NCI-H2107 treated with DMSO at 0.1 percent for 48 hours (cell line): ENCODE data around the gene SLC38A3.
"Not testable (repeated sequence)": the region's sequence is repeated elsewhere in the genome, so short reads cannot be mapped to it uniquely, and the experiment has no call there.

ENCODE experiments used
- DNase-seq: peaks from one replicate; lab custom pipeline; 2025; ENCODE audit not compliant: unreplicated experiment; lab: John Stamatoyannopoulos, UW

SLC38A3 gene

GRCh38 chr3:50210176-50210509 is 5.1 kb downstream of the SLC38A3 start:
- DNase-seq: no peak

DNA sequence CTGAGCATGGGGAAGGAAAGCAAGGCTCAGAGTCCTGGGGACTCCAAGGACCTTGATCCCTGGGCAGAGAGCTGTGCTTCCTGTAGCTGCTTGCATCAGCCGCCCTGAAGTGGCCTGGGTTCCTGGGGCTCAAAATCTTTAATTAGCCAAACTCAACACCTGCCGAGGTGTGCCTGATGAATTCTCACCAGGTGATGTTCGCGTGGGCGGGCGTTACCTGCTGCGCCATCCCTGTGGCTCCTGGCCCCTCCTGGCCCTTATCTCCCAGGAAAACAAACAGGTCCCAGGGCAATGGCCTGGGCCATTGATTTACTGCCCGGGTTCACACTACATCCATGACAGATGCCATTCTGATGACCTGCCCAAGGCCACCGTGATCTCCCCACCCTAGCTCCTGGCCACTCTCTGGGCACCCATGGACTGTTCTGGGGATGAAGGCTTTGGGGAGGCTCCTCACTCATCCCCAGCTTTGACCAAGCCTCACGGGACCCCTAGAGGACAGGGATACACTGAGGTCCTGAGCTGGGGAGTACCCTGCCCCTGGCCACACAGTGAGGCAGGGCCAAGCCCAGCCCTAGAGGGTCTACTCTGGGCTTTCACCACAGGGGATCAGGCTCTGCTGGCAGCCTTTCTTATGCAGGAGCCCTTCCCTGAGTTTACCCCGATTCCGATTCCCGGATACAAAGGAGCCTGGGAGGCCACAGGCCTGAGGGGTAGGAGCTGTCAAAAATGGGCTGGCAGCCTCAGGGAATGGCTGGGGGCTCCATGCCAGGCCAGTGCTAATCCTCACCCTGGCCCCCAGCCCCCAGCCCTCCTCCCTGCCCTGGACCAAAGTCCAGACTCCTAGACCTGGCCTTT is 5.7 kb downstream of the SLC38A3 start:
- peak; percentile 28 for DNase-seq

GRCh38 chr3:50211368-50211717 is 6.3 kb downstream of the SLC38A3 start:
- not testable (repeated sequence) for DNase-seq

DNA sequence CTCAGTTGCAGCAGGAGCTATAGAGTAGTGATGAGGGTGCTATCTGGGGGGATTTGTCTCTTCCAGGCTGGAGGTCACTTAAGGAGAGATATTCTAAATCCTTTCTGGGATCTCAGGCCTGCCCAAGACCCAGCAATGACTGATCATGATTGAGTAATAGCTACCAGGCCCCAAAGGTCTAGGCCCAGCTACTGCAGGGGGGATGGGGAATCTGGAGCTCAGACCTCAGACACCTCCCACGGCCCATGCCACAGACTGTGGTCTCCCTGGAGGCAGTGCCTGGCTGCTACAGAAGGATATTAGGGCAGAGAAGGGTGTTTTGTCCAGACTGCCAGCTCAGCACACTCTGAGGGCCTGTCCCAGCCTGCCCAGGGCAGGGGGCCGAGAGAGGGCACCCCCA is 6.9 kb downstream of the SLC38A3 start:
- DNase-seq: no peak

DNA sequence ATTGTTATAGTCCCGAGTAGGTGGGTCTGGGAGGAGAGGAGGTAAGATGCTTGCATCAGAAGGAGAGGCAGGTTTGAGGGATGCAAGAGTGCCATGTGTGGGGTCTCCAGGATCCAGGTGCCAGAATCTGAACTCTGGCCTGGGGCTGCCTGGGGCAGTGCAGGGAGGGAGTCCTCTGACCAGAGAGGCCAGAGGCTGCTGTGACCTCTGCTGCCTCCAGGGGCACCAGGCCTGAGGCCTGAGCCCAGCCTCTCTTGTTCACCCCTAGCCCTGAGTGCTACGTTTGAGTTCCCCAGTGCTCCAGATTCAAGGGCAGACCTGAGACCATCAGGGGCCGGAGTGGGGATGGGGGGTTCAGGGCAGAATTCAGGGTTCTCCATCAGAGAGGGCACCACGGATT is 7.4 kb downstream of the SLC38A3 start:
- no peak for DNase-seq

- no peak for DNase-seq
These were observed 7.9 kb downstream of the SLC38A3 start for GRCh38 chr3:50212971-50213370.

- no peak for DNase-seq
These were observed 8.3 kb downstream of the SLC38A3 start for GRCh38 chr3:50213373-50213772.

DNA sequence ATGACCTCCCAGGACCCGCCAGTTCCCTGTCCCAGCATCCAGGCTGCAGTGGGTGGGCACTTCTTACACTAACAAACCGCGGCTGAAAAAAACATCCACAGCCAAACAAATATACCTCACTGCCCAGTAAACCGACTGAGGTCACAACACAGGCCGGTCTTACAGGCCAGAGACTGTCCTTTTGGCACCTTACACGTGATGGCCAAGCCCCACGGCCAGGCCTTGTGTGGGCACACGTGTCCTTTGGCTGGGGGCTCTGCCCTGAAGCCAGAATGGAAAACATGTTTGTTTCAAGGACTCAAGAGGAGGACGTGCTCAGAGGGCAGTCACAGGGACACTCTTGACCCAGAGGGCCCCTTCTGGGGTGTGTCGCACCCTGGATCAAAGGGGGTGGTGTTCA is 9.8 kb downstream of the SLC38A3 start:
- DNase-seq: no peak

DNA sequence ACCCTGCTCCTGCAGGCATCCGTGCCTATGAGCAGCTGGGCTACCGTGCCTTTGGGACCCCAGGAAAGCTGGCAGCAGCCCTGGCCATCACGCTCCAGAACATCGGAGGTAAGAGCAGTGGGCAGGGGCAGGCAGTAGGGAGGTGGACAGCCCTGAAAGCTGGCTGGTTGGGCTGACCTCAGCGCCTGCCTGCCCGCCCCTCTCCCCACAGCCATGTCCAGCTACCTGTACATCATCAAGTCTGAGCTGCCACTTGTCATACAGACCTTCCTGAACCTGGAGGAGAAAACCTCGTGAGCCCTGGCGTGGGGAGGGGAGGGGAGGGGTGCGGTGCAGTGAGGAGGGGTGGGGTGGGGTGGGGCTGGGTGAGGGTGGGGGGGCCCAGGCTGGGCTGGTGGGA is 10.5 kb downstream of the SLC38A3 start:
- no peak for DNase-seq

- no peak for DNase-seq
These were observed 12.6 kb downstream of the SLC38A3 start for GRCh38 chr3:50217681-50218080.

- DNase-seq: no peak
These were observed 13.4 kb downstream of the SLC38A3 start for GRCh38 chr3:50218448-50218847.

DNA sequence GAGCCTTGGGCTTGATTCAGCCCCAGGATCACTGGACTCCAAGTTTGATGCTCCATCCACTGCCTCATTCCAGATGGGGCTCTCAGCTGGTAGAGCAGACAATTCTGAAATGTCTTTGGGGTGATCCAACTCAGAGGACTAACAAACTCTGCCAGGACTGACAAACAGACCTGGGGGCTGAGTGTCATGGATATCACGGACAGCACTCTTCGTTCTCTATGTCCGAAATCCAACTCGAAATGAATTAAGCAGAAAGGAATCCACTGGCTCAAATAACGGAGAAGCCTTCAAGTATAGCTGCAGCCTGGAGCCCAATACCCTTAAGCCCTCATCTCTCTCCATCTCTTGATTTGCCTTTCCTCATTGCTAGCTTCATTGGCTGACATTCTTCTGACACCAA is 14.2 kb downstream of the SLC38A3 start:
- DNase-seq: no peak

DNA sequence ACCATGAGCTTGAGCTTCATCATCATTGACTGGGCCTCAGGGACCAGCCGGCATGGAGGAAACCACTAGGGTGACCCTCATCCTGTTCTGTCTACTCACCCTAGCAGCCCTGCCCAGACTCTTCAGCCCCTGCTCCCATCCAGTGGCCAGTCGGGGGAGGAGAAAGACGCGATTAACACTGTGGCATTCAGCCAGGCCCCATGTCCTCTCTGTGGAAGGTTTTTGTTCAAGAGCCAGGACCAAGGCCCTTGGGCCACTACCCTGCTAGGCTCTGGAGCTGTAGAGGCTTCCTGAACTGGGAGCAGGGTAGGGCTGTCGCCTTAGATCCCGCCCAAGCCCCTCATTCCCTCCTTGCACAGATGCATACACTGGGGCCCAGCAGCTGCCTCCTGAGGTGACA is 15.0 kb downstream of the SLC38A3 start:
- DNase-seq: no peak

DNA sequence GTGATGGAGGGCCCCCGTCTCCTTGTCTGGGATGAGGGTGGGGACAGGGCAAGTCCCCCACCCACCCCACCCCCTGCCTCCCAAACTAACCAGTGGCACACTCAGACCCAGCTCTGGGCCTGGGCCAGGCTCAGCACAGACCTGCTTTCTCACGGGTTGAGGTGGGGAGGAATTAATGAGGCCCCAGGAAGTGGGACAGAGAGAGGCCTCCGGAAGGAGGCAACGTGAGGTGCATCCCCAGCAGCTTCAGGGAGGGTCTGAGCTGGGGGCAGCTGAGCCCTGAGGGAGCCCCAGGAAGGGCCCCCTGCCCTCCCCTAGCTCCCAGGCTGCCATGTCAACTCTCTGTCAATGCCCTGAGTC is 16.0 kb downstream of the SLC38A3 start:
- no peak for DNase-seq

DNA sequence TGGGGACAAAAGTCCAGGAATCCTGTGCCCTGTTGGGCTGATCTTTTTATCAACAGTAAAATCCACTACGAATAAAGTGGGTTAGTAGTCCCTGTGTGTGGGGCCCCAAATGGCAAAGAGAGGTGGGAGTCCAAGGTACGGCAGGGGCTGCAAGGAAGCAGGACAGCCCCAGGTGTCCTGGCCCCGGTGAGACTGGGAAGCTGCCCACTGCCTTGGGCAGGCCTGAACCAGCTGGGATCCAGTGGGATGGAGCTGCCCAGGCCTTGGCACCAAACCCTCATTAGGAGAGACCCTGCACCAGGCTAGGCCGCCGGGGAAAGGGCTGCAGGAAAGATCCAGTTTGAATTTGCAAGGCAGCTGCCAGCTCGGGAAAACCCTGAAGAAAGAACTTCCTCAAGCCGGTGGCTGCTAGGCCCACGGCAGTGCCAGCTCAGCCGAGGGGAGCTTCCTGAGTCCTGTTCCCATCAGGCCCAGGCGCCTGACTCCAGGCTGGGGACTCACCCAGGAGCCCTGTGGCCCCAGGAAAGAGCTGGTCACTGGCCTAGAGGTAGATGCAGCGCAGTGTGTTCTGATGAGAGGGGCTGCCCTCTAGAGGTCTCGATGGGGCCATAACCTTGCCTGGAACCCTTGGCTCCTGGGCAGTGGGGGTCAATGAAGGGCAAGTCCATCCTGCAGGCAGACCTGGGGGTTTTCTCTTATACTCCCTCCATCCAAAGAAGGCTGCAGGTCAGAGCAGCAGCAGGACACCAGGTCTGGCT is 16.5 kb downstream of the SLC38A3 start:
- no peak for DNase-seq

DNA sequence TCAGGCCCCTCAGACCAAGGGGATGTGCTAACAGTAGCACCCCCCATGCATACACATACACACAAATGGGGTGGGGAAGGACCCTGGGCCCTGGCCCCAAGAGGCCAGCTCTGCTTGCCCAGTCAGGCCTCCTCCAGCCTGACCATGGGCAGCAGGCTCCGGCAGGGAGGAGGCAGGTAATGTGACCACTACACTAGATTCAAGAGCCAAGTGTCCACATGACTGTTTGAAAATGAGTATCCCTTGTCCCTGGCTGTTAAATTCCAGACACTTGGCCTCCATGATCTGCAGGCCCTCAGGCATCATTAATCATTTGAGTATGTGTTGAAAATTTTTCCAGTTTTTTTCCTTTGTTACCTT is 17.1 kb downstream of the SLC38A3 start:
- no peak for DNase-seq

GRCh38 chr3:50224639-50225038 is 19.6 kb downstream of the SLC38A3 start:
- DNase-seq: no peak

- no peak for DNase-seq
These were observed 21.9 kb downstream of the SLC38A3 start for GRCh38 chr3:50226888-50227389.

DNA sequence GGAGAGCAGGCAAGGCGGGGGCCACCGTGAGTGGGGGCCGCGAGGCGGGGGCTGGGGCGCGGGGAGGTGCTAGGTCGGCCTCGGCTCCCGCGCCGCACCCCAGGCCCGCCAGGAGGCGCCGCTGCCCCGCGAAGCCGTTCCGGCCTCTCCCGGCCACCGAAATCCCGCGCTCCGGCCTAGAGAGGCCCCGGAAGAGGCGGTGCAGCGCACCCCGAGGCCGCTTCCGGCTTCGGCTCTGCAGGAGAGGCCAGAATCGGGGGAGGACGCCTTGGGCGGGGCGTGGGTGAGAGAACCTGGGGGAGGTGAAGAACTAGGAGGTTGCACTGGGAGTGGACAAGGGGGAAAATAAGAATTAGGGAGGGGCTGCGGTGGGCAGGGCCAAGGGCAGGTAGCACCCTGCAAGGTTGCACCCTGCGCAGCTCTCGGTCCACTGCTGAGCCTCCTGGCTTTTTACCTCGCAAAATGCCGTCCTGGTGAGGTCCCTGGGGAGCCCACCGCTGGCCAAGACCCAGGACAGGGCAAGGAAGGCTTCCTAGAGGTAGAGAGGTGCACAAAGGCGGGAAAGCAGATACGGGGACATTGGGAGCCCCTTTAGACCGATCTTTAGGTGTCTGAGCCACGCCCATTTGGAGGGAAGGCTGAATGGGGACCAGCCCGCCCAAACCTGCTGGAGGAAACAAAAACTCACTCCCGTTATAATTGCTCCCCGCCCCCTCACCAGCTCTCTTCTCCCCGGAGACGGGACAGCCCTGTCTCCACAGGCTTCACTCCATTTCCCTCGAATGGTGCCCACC is 22.5 kb downstream of the SLC38A3 start:
- DNase-seq: peak; percentile 66

DNA sequence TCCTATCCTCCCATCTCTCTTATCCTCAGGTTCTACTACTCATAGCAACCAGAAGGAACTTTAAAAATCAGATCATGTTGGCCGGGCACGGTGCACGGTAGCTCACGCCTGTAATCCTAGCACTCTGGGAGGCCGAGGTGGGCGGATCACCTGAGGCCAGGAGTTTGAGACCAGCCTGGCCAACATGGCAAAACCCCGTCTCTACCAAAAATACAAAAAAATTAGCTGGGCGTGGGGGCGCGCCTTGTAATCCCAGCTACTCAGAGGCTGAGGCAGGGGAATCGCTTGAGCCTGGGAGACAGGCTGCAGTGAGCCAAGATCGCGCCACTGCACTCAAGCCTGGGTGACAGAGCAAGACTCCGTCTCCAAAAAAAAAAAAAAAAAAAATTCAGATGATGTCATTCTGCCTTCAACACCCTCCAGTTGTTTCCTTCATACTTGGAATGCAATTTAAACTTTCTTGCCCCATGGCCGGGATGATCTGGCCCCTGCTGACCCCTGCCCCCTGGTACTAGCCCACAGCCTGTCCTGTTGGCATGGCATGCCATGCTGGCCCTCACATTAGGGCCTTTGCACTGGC is 23.2 kb downstream of the SLC38A3 start:
- not testable (repeated sequence) for DNase-seq

- no peak for DNase-seq
These were observed 24.4 kb downstream of the SLC38A3 start for GRCh38 chr3:50229490-50229889.
